ENCODE results near the gene PROB1.
"Not testable (repeated sequence)": the region's sequence is repeated elsewhere in the genome, so short reads cannot be mapped to it uniquely, and the experiment has no call there.

Gene PROB1

GRCh38 chr5:139394654-139395566 is at the start of gene PROB1:
PROB1 (minus strand) TSS chr5:139395104; CDS start chr5:139395081, 23 bp downstream.
- Mint-ChIP-seq H3K9me3 (no peaks in the 10 kb centered on the region), H3K27me3 (peaks cover 59% of the 10 kb centered on the region), H3K36me3 (ENCODE audit: low read depth) (no peaks in the 10 kb centered on the region), H3K4me3 (peak within 1 kb of the TSS; percentile 48), H3K4me1 (ENCODE audit: low read depth) (peaks cover 43% of the 10 kb centered on the region), H3K27ac (no peak within 1 kb of the TSS)
- intact Hi-C loops (cut with micrococcal nuclease) = loop anchor here (5.0 kb wide), 1 partner anchor 53 kb away; the partner anchor contains the start of gene PAIP2

GRCh38 chr5:139443831-139444453 is 49.0 kb upstream of the PROB1 start:
- peaks cover 6% of the 10 kb centered on the region for H3K36me3 Mint-ChIP-seq (ENCODE audit: low read depth)
- no peak overlapping the region for H3K27ac Mint-ChIP-seq
- peaks cover 30% of the 10 kb centered on the region for H3K4me1 Mint-ChIP-seq (ENCODE audit: low read depth)

GRCh38 chr5:139440416-139440815 is 45.5 kb upstream of the PROB1 start:
- H3K27me3 Mint-ChIP-seq; H3K4me3 Mint-ChIP-seq; H3K27ac Mint-ChIP-seq; intact Hi-C loops (cut with micrococcal nuclease); H3K36me3 Mint-ChIP-seq (ENCODE audit: low read depth); H3K9me3 Mint-ChIP-seq: not testable (repeated sequence)
- H3K4me1 Mint-ChIP-seq (ENCODE audit: low read depth) = peaks cover 27% of the 10 kb centered on the region

More at GRCh38 chr5:139443831-139444453, 49.0 kb upstream of the PROB1 start:
- no peak overlapping the region for H3K4me3 Mint-ChIP-seq
- no peaks in the 10 kb centered on the region for H3K27me3 Mint-ChIP-seq
- H3K9me3 Mint-ChIP-seq = no peaks in the 10 kb centered on the region
- intact Hi-C loops (cut with micrococcal nuclease) = no loop called here

- H3K27ac Mint-ChIP-seq = peak within 1 kb of the TSS; percentile 96
- no peaks in the 10 kb centered on the region for H3K27me3 Mint-ChIP-seq
- H3K4me3 Mint-ChIP-seq = peak within 1 kb of the TSS; percentile 99
- intact Hi-C loops (cut with micrococcal nuclease) = loop anchor here (1.0 to 5.0 kb wide), 2 partner anchors 36 to 43 kb away; partner anchors contain the start of gene STING1
- peaks cover 6% of the 10 kb centered on the region for H3K36me3 Mint-ChIP-seq (ENCODE audit: low read depth)
- peaks cover 27% of the 10 kb centered on the region for H3K4me1 Mint-ChIP-seq (ENCODE audit: low read depth)
- H3K9me3 Mint-ChIP-seq = no peaks in the 10 kb centered on the region
Measured at GRCh38 chr5:139439013-139439903, 44.4 kb upstream of the PROB1 start, which contains the start of gene DNAJC18. DNAJC18 (minus strand) TSS chr5:139439525; CDS start chr5:139439445, 80 bp downstream.

GRCh38 chr5:139438707-139439012 is 43.8 kb upstream of the PROB1 start:
- H3K9me3 Mint-ChIP-seq = no peaks in the 10 kb centered on the region
- intact Hi-C loops (cut with micrococcal nuclease) = loop anchor here (1.0 to 5.0 kb wide), 2 partner anchors 35 to 44 kb away; partner anchors contain the start of gene STING1
- peak overlapping the region; percentile 99 for H3K4me3 Mint-ChIP-seq
- H3K27ac Mint-ChIP-seq = peak overlapping the region; percentile 96
- H3K27me3 Mint-ChIP-seq = no peaks in the 10 kb centered on the region
- H3K4me1 Mint-ChIP-seq (ENCODE audit: low read depth) = peaks cover 27% of the 10 kb centered on the region
- H3K36me3 Mint-ChIP-seq (ENCODE audit: low read depth) = peaks cover 6% of the 10 kb centered on the region

GRCh38 chr5:139435676-139436075 is 40.8 kb upstream of the PROB1 start:
- Mint-ChIP-seq H3K4me1 (ENCODE audit: low read depth) (peaks cover 15% of the 10 kb centered on the region), H3K27ac (no peak overlapping the region), H3K9me3 (no peaks in the 10 kb centered on the region), H3K27me3 (no peaks in the 10 kb centered on the region), H3K36me3 (ENCODE audit: low read depth) (peaks cover 6% of the 10 kb centered on the region), H3K4me3 (no peak overlapping the region)
- intact Hi-C loops (cut with micrococcal nuclease) = loop anchor here (5.0 kb wide), 1 partner anchor 47 kb away; the partner anchor contains the start of gene STING1

- intact Hi-C loops (cut with micrococcal nuclease) = no loop called here
- Mint-ChIP-seq H3K4me1 (ENCODE audit: low read depth) (no peaks in the 10 kb centered on the region), H3K27ac (no peak overlapping the region), H3K36me3 (ENCODE audit: low read depth) (no peaks in the 10 kb centered on the region), H3K9me3 (no peaks in the 10 kb centered on the region), H3K4me3 (no peak overlapping the region), H3K27me3 (no peaks in the 10 kb centered on the region)
Measured at GRCh38 chr5:139431706-139432105, 36.8 kb upstream of the PROB1 start.

- Mint-ChIP-seq H3K9me3 (no peaks in the 10 kb centered on the region), H3K4me1 (ENCODE audit: low read depth) (no peaks in the 10 kb centered on the region), H3K36me3 (ENCODE audit: low read depth) (peaks cover 2% of the 10 kb centered on the region), H3K4me3 (no peak overlapping the region), H3K27me3 (no peaks in the 10 kb centered on the region), H3K27ac (no peak overlapping the region)
- intact Hi-C loops (cut with micrococcal nuclease) = no loop called here
Measured at GRCh38 chr5:139430015-139430414, 35.1 kb upstream of the PROB1 start.

- Mint-ChIP-seq H3K27me3 (no peaks in the 10 kb centered on the region), H3K9me3 (no peaks in the 10 kb centered on the region), H3K36me3 (ENCODE audit: low read depth) (peaks cover 7% of the 10 kb centered on the region), H3K4me3 (no peak overlapping the region), H3K27ac (no peak overlapping the region), H3K4me1 (ENCODE audit: low read depth) (peaks cover 6% of the 10 kb centered on the region)
- intact Hi-C loops (cut with micrococcal nuclease) = no loop called here
Measured at GRCh38 chr5:139426203-139426885, 31.4 kb upstream of the PROB1 start.

- Mint-ChIP-seq H3K4me1 (ENCODE audit: low read depth) (peaks cover 6% of the 10 kb centered on the region), H3K36me3 (ENCODE audit: low read depth) (peaks cover 7% of the 10 kb centered on the region), H3K9me3 (no peaks in the 10 kb centered on the region), H3K27me3 (no peaks in the 10 kb centered on the region), H3K27ac (no peak overlapping the region), H3K4me3 (no peak overlapping the region)
- intact Hi-C loops (cut with micrococcal nuclease) = no loop called here
Measured at GRCh38 chr5:139425497-139425896, 30.6 kb upstream of the PROB1 start.

- intact Hi-C loops (cut with micrococcal nuclease) = loop anchor here (1.0 kb wide), 1 partner anchor 91 kb away; no protein-coding TSS in a partner anchor
- no peaks in the 10 kb centered on the region for H3K27me3 Mint-ChIP-seq
- no peak overlapping the region for H3K27ac Mint-ChIP-seq
- H3K4me3 Mint-ChIP-seq = no peak overlapping the region
- peaks cover 6% of the 10 kb centered on the region for H3K4me1 Mint-ChIP-seq (ENCODE audit: low read depth)
- peaks cover 13% of the 10 kb centered on the region for H3K36me3 Mint-ChIP-seq (ENCODE audit: low read depth)
- no peaks in the 10 kb centered on the region for H3K9me3 Mint-ChIP-seq
Measured at GRCh38 chr5:139422307-139422893, 27.5 kb upstream of the PROB1 start.

- H3K27me3 Mint-ChIP-seq = no peaks in the 10 kb centered on the region
- peaks cover 6% of the 10 kb centered on the region for H3K4me1 Mint-ChIP-seq (ENCODE audit: low read depth)
- H3K4me3 Mint-ChIP-seq = no peak overlapping the region
- intact Hi-C loops (cut with micrococcal nuclease) = no loop called here
- peak overlapping the region; percentile 2 for H3K27ac Mint-ChIP-seq
- H3K36me3 Mint-ChIP-seq (ENCODE audit: low read depth) = peaks cover 6% of the 10 kb centered on the region
- no peaks in the 10 kb centered on the region for H3K9me3 Mint-ChIP-seq
Measured at GRCh38 chr5:139419226-139420192, 24.6 kb upstream of the PROB1 start.
